Putamen (tissue), 1 donor: ENCODE results near the gene KIAA1549.

ENCODE experiments used
- DNase-seq: peaks from one replicate; pipeline ENCODE4 v3.0.0-alpha.2; 2016; ENCODE audit warnings: low spot score

KIAA1549 gene

DNA sequence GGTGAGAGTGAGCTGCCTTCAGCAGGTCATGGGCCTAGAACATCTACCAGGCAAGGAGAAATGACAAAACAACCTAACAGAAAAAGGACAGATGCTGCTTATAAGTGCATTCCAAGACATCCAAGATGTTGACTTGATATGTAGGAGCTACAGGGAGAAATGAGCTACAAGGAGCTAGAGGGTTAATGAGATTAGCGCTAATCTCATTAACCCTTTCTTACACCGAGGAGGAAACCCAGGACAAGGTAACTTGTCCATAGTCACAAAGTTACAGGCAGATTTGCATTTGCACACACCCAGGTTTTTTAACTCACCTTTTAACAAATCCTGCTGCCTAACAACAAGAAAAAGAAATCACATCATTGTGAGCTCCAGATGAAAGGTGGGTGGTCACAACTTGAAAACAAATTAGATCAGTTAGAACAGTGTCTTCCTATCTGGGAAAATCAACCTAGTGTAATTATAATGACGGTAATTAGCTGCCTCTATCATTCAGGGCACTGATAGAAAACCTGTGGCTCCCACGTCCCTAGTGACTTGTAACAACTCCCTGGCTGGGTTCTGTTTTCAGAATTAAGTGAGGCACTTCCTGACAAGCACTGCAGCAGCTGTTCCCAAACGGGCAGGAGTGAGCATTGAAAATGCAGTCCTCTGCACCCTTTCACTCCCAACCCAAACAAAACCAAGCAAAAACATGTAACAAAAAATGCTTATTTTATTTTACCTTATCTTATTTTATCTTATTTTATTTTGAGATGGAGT, 5.7 kb downstream of the KIAA1549 start:
- DNase-seq: no peak

DNA sequence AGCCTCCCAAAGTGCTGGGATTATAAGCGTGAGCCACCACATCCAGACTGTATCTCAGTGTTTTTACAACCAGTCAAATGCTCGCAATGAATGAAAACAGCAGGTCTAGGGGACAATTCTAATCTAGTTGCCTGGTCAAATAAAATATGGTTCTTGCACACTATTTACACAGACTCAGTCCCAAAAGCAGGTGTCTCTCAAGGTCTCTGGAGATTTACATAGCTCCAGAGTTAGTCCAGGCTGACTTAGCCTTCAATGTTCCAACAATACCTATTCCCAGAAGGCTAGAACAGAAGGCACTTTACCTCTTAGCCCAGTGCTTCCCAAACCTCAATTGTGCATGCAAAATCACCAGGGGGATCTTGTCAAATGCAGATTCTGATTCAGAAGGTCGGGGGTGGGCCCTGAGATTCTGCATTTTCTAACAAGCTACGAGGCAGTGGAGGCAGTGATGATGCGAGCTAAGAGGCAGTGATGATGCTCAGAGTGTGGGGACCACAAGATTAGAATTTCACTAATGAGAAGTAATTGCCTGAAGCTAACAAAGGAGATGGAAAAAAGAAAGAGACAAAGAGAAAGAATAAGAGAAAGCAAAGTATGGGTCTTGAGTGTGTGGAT, 6.4 kb downstream of the KIAA1549 start:
- DNase-seq: no peak

DNA sequence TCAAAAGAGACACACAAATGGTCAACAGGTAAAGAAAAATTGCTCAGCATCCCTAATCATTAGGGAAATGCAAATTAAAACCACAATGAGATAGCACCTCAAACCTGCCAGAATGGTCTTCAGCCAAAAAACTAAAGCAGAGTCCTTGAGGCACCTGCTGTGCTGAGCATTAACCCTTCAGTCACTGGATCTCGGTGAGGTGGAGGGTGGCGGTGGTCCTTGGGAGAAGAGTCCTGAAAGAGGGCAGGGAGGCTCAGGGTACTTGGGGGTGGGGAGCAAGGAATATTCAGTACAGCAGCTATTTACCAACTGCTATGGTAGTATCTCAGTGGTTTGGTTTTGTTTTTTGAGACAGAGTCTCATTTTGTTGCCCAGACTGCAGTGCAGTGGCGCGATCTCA, 7.1 kb downstream of the KIAA1549 start:
- no peak for DNase-seq

DNA sequence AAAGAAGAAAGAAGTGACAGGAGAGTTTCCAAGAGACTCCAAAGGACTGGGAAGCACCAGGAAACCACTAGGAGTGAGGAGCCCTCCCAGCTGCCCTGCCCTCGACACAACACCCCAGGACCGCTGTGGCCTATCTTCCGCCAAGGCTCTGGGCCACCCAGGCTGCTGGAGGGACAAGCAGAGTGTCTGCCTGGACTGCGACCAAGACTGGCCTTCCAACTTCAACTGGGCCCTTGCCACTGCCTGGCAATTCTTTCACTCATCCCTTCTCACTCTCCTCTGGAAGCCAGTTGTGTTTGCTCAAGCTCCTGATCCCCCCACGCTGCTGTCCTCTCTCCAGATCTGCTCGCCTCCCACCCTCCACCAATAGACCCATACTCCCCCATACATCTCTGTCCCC, 10.2 kb downstream of the KIAA1549 start:
- DNase-seq: no peak

DNA sequence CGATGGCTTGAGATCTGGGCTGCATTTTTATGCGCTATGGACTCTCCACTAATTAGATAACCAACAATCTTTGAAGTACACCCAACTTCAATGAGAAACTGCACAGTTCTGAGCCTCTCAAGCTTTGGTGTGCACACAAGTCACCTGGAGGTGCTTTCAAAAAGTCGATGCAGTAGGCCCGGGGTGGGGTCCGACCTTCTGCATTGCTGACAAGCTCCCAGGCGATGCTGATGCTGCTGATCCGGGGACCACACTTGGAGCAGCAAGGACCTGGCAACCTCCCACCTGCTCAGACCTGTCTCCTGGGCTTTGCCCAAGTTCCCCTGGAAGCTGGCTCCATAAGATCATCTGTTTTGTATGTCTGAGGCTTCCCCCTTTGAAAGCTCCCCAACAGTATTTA, 10.7 kb downstream of the KIAA1549 start:
- no peak for DNase-seq

DNA sequence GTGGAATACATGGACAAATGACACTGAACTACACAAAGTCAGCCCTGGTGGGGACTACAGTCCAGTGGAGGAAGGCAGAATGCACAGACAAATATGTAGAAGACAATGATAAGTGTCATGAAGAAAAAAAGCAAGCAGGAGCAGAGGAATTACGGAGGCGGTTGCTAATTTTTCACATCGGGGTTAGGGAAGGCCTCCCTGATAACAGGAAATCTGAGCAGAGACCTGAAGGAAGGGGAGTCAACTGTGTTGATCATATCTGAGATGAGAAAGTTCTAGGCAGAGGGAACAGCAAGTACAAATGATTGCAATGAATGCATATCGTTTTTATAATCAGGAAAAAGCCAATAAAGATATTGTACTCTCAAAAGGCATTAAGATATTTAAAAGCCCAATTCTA, 14.0 kb downstream of the KIAA1549 start:
- peak; percentile 70 for DNase-seq

DNA sequence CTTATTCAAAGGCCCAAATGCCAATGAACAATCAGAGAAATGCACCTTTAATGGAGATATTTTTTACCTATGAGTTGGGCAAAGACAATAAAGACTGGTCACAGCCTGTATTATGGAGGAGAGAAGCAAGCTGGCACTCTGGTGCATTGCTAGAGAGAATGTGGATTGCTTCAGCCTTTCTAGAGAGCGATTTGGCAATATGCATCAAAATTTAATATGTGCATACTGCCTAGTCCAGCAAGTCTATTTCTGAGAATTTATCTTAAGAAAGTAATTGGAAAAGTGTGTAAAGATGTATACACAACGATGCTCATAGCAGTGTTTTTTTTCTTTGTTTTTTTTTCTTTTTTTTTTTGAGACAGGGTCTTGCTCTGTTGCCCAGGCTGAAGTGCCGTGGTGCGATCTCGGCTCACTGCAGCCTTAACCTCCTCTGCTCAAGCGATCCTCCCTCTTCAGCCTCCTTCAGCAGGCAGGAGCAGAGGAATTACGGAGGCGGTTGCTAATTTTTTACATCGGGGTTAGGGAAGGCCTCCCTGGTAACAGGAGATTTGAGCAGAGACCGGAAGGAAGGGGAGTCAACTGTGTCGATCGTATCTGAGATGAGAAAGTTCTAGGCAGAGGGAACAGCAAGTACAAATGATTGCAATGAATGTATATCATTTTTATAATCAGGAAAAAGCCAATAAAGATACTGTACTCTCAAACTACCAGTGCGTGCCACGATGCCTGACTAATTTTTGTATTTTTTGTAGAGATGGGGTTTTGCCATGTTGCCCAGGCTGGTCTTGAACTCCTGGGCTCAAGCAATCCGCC, 16.4 kb downstream of the KIAA1549 start:
- no peak for DNase-seq

DNA sequence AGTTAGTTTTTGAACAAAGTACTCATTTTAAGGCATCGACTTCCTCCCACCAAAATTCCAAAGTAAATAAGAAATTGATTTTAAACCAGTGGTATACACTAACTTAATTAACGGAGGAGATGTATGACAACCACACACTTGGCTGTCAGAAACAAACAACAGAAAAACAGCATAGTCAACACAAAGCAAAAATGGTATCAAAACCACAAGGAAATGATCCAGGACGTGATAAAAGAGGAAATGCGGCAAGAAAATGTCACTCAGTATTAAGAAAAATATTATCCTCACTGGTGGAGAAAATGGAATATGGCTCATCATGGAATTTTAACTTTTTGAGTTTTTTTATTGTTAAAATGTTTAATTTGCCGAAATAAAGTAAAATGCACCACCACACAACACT, 17.5 kb downstream of the KIAA1549 start:
- no peak for DNase-seq

DNA sequence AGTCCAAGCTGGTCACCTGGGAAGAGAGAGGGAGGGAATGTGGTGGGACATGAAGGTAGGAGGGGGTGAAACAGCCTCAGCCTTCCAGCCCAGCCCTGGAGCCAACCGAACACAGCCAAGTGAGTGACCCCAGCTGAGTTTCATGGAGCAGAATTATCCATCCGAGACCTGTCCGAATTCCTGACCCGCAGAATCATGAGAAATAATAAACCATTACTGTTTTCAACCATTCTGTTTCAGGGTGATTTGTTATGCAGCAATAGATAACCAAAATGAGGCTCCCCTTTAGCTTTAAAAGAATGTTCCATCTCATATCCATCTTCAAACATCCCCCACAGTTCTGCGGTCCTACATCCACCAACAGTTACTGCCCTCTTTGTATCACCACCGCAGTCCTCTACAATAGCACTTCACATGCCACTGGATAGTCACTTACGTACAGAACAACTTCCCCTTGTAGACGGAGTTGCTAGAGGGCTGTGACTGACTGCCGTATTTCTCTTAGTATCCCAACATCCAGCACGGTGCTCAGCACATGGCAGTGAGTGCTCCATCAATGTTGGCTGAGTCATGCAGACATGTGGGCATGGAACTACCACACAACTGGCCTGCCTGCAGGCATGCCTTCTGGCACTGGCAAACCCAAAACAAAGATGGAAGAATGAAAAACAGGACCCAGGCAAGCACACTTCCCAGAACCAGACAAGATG, 18.5 kb downstream of the KIAA1549 start:
- no peak for DNase-seq

DNA sequence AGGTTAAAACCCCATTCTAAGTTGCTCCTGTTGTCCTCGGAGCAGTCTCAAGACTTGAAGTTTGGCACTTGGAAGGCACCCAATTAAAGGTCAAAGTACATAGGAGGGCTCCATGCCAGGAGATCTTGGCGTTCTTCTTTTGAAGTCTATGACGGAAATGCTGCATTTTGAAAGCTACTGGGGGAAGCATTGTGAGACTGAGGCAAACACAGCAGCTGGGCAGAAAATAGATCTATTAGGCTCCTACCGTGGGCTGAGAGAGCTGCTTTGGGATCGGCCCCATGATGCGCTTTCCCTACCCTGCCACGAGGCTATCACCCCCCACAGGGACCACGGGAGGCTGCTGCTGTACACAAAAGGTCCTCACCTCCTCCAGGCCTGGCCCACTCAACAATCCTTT, 20.0 kb downstream of the KIAA1549 start:
- DNase-seq: no peak

DNA sequence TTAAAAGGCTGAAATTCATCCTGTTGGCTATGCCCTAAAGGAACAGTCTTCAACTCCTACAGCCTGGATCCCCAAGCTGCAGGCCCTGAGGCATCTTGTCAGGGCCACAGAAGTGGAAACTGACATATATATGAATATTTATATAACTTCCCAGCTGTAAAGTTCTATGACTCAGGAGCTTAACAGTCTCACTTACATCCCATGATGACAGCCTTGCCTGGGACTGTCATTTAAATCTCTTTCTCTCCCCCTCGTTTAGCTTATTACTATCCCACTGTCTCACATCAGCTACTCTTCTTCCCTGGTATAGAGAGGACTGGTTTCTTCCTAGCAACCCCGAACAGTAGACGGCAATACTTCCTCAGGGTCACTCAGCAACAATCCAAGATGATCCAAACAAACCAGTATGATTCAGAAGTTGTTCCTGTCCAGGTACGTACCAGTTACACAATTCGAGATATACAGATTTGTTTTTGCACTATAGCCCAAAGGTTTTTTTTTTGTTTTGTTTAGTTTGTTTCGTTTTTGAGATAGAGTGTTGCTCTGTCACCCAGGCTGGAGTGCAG, 22.7 kb downstream of the KIAA1549 start:
- peak; percentile 64 for DNase-seq

DNA sequence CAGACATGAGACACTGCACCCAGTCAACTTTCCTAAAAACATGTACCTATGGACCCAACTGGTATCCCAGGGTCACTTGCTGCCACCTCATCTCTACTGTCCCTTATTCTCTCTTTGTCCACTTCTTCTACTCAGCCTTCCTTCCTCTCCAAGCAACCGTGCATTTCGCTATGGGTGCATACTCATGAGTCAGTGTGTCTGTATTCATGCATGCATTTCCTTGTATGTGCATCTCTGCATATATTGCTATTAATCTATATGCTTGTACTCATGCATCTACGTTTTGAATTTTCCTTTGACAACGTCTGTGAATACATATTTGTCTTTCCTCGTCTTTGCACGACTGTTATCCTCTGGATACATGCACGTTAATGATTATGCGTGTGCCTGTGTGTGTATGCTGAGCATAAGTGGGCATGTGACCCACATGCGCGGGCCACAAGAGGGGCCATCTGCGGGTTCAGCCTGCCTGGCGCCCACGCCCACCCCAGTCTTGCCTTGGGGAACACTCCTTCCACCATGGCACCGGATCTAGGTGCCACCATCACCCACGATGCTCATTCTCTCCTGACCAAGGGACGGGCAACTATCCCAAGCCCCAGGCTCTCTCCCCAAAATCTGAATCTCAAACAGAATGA, 23.3 kb downstream of the KIAA1549 start:
- DNase-seq: no peak

DNA sequence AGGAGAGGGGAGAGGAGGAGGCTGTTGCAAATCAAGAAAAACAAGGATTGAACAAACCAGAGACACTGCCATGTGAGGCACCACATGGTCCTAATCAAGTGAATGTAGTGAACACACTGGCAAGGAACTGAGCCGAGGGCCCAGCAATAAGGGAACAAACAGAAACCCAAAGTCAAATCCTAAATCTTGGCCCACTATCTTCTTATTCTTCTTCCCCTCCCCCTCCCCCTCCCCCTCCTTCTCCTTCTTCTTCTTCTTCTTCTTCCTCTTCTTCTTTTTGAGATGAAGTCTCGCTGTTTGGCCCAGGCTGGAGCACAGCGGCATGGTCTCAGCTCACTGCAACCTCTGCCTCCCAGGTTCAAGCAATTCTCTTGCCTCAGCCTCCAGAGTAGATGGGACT, 24.0 kb downstream of the KIAA1549 start:
- no peak for DNase-seq

DNA sequence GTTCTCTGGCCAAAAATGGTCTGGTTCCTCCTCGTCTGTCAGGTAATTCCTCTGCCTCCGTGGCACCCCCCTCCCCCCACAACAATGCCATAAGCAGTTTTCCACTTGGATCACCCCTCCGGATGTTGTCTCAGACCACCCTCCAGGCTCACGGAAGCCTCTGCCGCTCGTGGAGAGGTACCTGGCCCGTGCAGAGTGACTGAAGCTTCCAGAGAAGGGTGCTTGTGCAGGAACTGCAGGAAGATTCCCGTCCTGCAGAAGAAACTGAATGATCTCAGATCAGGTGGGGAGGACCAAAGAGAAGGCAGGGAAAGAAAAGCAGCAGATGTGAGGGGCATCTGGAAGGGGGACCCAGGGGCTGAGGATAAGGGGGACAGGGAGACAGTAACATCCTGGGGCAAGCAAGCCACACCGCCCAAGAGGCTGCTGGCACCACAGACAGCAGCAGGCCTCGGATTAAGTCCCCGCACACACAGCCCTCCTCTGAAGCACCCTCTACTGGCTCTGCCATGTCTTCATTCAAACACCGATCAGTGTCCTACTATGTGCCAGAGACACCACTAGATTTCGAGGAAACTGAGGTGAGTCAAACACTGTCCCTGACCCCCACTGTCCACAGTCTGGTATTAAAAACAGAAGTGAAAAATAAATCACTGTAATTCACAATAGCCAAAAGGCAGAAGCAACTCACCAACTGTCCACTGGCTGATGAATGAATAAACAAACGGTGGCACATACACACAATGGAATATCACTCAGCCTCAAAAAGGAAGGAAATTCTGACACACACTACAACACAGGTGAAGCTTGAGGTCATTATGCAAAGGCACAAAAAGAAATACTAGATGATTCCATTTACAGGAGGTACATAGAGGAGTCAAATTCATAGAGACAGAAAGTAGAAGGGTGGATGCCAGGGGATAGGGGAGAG, 26.4 kb downstream of the KIAA1549 start:
- no peak for DNase-seq

DNA sequence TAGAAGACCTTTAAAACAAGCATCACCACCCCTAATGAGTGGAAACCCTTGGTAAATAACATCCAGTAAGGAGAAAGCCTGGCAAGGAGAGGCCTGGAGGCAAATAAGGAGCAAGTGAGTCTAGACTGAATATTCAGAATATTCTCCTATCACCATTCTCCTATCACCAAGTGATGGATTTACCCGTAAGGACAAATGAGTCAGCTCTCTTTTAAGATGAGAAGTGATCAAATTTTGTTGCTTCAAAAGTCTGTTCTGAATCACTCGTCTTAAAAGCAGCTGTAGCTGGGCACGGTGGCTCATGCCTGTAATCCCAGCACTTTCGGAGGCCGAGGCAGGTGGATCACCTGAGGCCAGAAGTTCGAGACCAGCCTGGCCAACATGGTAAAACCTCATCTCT, 28.4 kb downstream of the KIAA1549 start:
- no peak for DNase-seq

DNA sequence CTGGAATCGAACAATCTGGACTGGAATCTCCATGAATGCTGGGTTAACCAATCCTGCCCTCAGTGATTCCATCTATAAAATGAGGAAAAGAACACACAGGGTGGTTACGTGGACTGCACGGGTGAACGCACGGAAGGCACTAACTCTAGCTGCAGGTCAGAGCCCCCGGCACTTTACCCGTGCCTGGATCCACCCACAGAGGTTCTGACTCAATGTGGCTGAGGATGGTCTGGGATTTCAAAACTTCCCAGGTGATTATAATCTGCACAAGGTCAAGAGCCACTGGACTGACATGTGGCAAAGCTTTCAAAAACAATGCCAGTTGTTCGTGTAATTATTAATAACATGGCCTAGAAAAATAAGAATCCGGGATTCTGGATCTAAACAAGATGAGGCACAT, 29.2 kb downstream of the KIAA1549 start:
- no peak for DNase-seq

DNA sequence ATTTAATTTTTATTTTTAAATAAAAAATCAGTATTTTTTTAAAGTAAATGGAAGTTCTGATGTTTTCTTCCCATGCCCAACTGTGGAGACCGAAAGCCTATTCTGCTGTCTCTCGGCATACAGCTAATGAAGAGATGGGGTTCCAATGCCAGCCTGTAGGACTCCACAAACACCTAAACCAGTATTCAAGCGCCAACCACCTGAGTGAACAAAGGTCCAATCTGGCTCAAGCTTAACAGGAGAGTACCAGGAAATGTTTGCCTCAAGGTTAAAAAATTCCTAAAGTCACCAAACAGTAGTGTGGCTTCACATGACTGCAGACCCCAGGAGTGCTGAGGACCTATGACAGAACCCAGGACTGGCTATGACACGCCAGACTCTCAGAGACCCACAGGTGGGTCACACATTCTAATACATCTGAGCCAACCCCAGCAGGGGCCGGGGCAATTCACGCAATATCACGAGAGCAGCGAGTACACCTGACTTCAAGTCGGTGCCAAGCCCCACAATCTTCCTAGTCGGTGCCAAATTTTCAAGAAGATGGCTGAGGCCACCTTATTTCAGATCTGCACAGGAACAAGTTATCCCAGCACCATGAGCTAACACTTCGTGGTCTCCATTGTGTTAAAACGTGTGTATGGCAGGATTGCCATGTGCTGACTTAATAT, 31.6 kb downstream of the KIAA1549 start:
- DNase-seq: no peak

DNA sequence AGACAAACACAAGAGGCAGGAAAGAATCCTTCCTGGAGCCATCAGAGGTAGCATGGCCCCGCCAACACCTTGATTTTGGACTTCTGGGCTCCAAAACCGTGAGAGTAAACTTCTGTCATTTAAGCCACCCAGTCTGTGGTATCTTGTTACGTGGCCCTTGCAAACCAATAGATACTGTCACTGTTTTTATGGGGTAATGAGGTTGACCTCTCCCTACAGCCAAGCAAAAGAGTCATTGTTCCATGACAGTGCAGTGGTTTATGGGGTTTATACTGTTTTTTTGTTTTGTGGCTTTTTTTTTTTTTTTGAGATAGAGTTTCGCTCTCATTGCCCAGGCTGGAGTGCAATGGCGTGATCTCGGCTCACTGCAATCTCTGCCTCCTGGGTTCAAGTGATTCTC, 32.8 kb downstream of the KIAA1549 start:
- DNase-seq: no peak

DNA sequence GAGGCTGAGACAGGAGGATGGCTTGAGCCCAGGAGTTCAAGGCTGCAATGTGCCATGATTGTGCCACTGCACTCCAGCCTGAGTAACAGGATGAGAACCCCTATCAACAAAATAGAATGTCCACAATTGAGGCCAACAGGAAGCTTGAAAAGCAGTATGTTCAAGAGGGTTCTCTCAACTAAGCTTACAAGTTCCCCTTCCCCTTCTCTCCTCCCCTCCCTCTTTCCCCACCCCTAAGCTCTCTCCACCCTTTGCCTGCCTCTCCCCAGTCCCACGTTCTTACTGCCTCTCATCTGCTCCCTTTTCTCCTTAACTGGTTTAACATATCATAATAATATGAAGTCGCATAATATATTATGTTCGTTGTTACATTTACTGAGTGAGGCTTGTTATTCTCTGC, 35.4 kb downstream of the KIAA1549 start:
- no peak for DNase-seq

DNA sequence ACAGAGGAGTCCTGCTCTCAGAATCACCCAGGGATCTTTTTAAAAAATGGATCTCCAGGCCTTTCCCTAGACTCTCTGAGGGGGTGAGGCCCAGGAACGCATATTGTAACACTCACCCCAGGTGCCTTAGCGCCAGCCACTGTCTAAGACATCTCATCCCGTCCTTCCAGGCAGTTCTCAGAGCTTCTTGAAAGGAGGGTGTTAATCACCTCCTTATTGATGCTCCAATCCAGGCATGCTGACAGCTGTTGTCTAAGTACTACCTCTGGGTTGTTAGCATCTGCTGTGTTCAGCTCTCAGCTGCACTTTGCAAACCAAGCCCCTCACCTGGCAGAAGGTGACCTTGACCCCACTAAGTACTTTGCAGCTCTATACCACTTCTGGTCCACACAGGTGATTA, 36.0 kb downstream of the KIAA1549 start:
- no peak for DNase-seq
